NCI-H2107 (cell line): Measurements from ENCODE around the gene FUBP3.

Experiments used
- DNase-seq: peaks from one replicate; lab custom pipeline; 2025; lab: John Stamatoyannopoulos, UW

FUBP3 gene

GRCh38 chr9:130662099-130662969 is 83.0 kb downstream of the FUBP3 start:
- no peak for DNase-seq

GRCh38 chr9:130662970-130663257 is 83.5 kb downstream of the FUBP3 start:
- DNase-seq, result no peak

- no peak for DNase-seq
These were observed 84.0 kb downstream of the FUBP3 start for GRCh38 chr9:130663258-130663976.

- no peak for DNase-seq
These were observed 84.5 kb downstream of the FUBP3 start for GRCh38 chr9:130663977-130664250.

- DNase-seq, result no peak
These were observed 85.1 kb downstream of the FUBP3 start, which contains the start of gene PRDM12 for GRCh38 chr9:130664251-130665028. Gene PRDM12, plus strand, starts transcription at chr9:130664594. Its CDS starts 60 bp downstream, at chr9:130664654.

GRCh38 chr9:130665029-130665430 is 85.7 kb downstream of the FUBP3 start:
- no peak for DNase-seq

- no peak for DNase-seq
These were observed 86.3 kb downstream of the FUBP3 start for GRCh38 chr9:130665431-130666392.

- no peak for DNase-seq
These were observed 87.2 kb downstream of the FUBP3 start for GRCh38 chr9:130666393-130667119.

- DNase-seq, result no peak
These were observed 87.7 kb downstream of the FUBP3 start for GRCh38 chr9:130667120-130667435.

- no peak for DNase-seq
These were observed 88.8 kb downstream of the FUBP3 start for GRCh38 chr9:130668196-130668595.

GRCh38 chr9:130668659-130669058 is 89.3 kb downstream of the FUBP3 start:
- DNase-seq, result no peak

GRCh38 chr9:130669965-130670364 is 90.6 kb downstream of the FUBP3 start:
- no peak for DNase-seq

GRCh38 chr9:130670644-130671043 is 91.3 kb downstream of the FUBP3 start:
- no peak for DNase-seq

- no peak for DNase-seq
These were observed 93.1 kb downstream of the FUBP3 start for GRCh38 chr9:130672466-130672865.

- DNase-seq, result no peak
These were observed 93.7 kb downstream of the FUBP3 start for GRCh38 chr9:130672933-130673615.

- no peak for DNase-seq
These were observed 96.0 kb downstream of the FUBP3 start for GRCh38 chr9:130675396-130675795.

- DNase-seq, result no peak
These were observed 97.9 kb downstream of the FUBP3 start for GRCh38 chr9:130677252-130677651.

- DNase-seq, result no peak
These were observed 101.7 kb downstream of the FUBP3 start for GRCh38 chr9:130680836-130681768.

- no peak for DNase-seq
These were observed 102.5 kb downstream of the FUBP3 start for GRCh38 chr9:130681769-130682420.
